ENCODE results near the gene TECR. TPM values are rescaled to one million over a fixed set of nuclear protein-coding genes. Genes with fewer than 3 reads are reported as not detected.

The TECR gene
- total RNA-seq, 1 donor from 2014 or later, result 83.0 TPM

- Histone ChIP-seq H3K36me3 (ENCODE audit: control insufficient read depth in 3 of 3, insufficient read depth in 3 of 3, low read length in 3 of 3) (no peaks in the 10 kb centered on the region), H3K27me3 (ENCODE audit: control insufficient read depth in 3 of 3, insufficient read depth in 3 of 3, low read length in 3 of 3) (no peaks in the 10 kb centered on the region), H3K4me3 (ENCODE audit: low read length in 3 of 3) (no peak overlapping the region), H3K9ac (ENCODE audit: low read depth in 1 of 3, low read length in 3 of 3) (no peak overlapping the region), H3K27ac (ENCODE audit: low read depth, low read length) (no peak overlapping the region), H3K9me3 (ENCODE audit: control insufficient read depth in 3 of 3, low read length in 3 of 3) (no peaks in the 10 kb centered on the region), H3K4me1 (ENCODE audit: control insufficient read depth in 3 of 3, insufficient read depth in 3 of 3, low read length in 3 of 3) (peaks cover 4 to 15% (median 9%) of the 10 kb centered on the region in 3 donors)
These were observed 21.5 kb upstream of the TECR start for GRCh38 chr19:14507704-14508542.

- H3K27ac ChIP-seq (ENCODE audit: low read depth, low read length), result peak overlapping the region; percentile 49
- H3K27me3 ChIP-seq (ENCODE audit: control insufficient read depth in 3 of 3, insufficient read depth in 3 of 3, low read length in 3 of 3), result no peaks in the 10 kb centered on the region
- no peaks in the 10 kb centered on the region for H3K9me3 ChIP-seq (ENCODE audit: control insufficient read depth in 3 of 3, low read length in 3 of 3)
- peaks cover 24 to 31% (median 28%) of the 10 kb centered on the region in 3 donors for H3K4me1 ChIP-seq (ENCODE audit: control insufficient read depth in 3 of 3, insufficient read depth in 3 of 3, low read length in 3 of 3)
- no peak overlapping the region for H3K9ac ChIP-seq (ENCODE audit: low read depth in 1 of 3, low read length in 3 of 3)
- H3K4me3 ChIP-seq (ENCODE audit: low read length in 3 of 3), result peak overlapping the region in 1 of 3 donors; percentile 26
- peaks cover 16 to 19% (median 18%) of the 10 kb centered on the region in 3 donors for H3K36me3 ChIP-seq (ENCODE audit: control insufficient read depth in 3 of 3, insufficient read depth in 3 of 3, low read length in 3 of 3)
These were observed 18.8 kb upstream of the TECR start for GRCh38 chr19:14510311-14511228.

- Histone ChIP-seq H3K27ac (ENCODE audit: low read depth, low read length) (peak overlapping the region; percentile 23), H3K4me1 (ENCODE audit: control insufficient read depth in 3 of 3, insufficient read depth in 3 of 3, low read length in 3 of 3) (peaks cover 31 to 37% (median 34%) of the 10 kb centered on the region in 3 donors), H3K9me3 (ENCODE audit: control insufficient read depth in 3 of 3, low read length in 3 of 3) (no peaks in the 10 kb centered on the region), H3K4me3 (ENCODE audit: low read length in 3 of 3) (no peak overlapping the region), H3K9ac (ENCODE audit: low read depth in 1 of 3, low read length in 3 of 3) (no peak overlapping the region), H3K36me3 (ENCODE audit: control insufficient read depth in 3 of 3, insufficient read depth in 3 of 3, low read length in 3 of 3) (peaks cover 22 to 25% (median 23%) of the 10 kb centered on the region in 3 donors), H3K27me3 (ENCODE audit: control insufficient read depth in 3 of 3, insufficient read depth in 3 of 3, low read length in 3 of 3) (no peaks in the 10 kb centered on the region)
These were observed 18.2 kb upstream of the TECR start for GRCh38 chr19:14511229-14511593.

GRCh38 chr19:14512406-14512961, 16.9 kb upstream of the TECR start:
- H3K4me3 ChIP-seq (ENCODE audit: low read length in 3 of 3), result no peak overlapping the region
- no peaks in the 10 kb centered on the region for H3K27me3 ChIP-seq (ENCODE audit: control insufficient read depth in 3 of 3, insufficient read depth in 3 of 3, low read length in 3 of 3)
- peaks cover 42 to 47% (median 44%) of the 10 kb centered on the region in 3 donors for H3K4me1 ChIP-seq (ENCODE audit: control insufficient read depth in 3 of 3, insufficient read depth in 3 of 3, low read length in 3 of 3)
- no peak overlapping the region for H3K27ac ChIP-seq (ENCODE audit: low read depth, low read length)
- no peaks in the 10 kb centered on the region for H3K9me3 ChIP-seq (ENCODE audit: control insufficient read depth in 3 of 3, low read length in 3 of 3)
- no peak overlapping the region for H3K9ac ChIP-seq (ENCODE audit: low read depth in 1 of 3, low read length in 3 of 3)
- peaks cover 25 to 31% (median 30%) of the 10 kb centered on the region in 3 donors for H3K36me3 ChIP-seq (ENCODE audit: control insufficient read depth in 3 of 3, insufficient read depth in 3 of 3, low read length in 3 of 3)

- H3K9ac ChIP-seq (ENCODE audit: low read depth in 1 of 3, low read length in 3 of 3), result peak overlapping the region in 2 of 3 donors; percentile 19 to 54
These were observed 15.1 kb upstream of the TECR start for GRCh38 chr19:14514215-14514863.

GRCh38 chr19:14515501-14516047, 13.8 kb upstream of the TECR start:
- peak overlapping the region; percentile 54 to 99 (median 80) for H3K9ac ChIP-seq (ENCODE audit: low read depth in 1 of 3, low read length in 3 of 3)
- H3K36me3 ChIP-seq (ENCODE audit: control insufficient read depth in 3 of 3, insufficient read depth in 3 of 3, low read length in 3 of 3), result peaks cover 25 to 31% (median 30%) of the 10 kb centered on the region in 3 donors
- H3K27me3 ChIP-seq (ENCODE audit: control insufficient read depth in 3 of 3, insufficient read depth in 3 of 3, low read length in 3 of 3), result no peaks in the 10 kb centered on the region
- peaks cover 40 to 52% (median 50%) of the 10 kb centered on the region in 3 donors for H3K4me1 ChIP-seq (ENCODE audit: control insufficient read depth in 3 of 3, insufficient read depth in 3 of 3, low read length in 3 of 3)
- H3K4me3 ChIP-seq (ENCODE audit: low read length in 3 of 3), result peak overlapping the region; percentile 79 to 96 (median 95)
- H3K27ac ChIP-seq (ENCODE audit: low read depth, low read length), result no peak overlapping the region
- no peaks in the 10 kb centered on the region for H3K9me3 ChIP-seq (ENCODE audit: control insufficient read depth in 3 of 3, low read length in 3 of 3)

More at GRCh38 chr19:14514215-14514863, 15.1 kb upstream of the TECR start:
- H3K9me3 ChIP-seq (ENCODE audit: control insufficient read depth in 3 of 3, low read length in 3 of 3), result no peaks in the 10 kb centered on the region
- H3K36me3 ChIP-seq (ENCODE audit: control insufficient read depth in 3 of 3, insufficient read depth in 3 of 3, low read length in 3 of 3), result peaks cover 25 to 31% (median 30%) of the 10 kb centered on the region in 3 donors
- H3K27ac ChIP-seq (ENCODE audit: low read depth, low read length), result peak overlapping the region; percentile 4
- H3K4me1 ChIP-seq (ENCODE audit: control insufficient read depth in 3 of 3, insufficient read depth in 3 of 3, low read length in 3 of 3), result peaks cover 43 to 48% (median 46%) of the 10 kb centered on the region in 3 donors
- H3K4me3 ChIP-seq (ENCODE audit: low read length in 3 of 3), result no peak overlapping the region
- no peaks in the 10 kb centered on the region for H3K27me3 ChIP-seq (ENCODE audit: control insufficient read depth in 3 of 3, insufficient read depth in 3 of 3, low read length in 3 of 3)

GRCh38 chr19:14516048-14516534, 13.3 kb upstream of the TECR start:
- peaks cover 40 to 52% (median 50%) of the 10 kb centered on the region in 3 donors for H3K4me1 ChIP-seq (ENCODE audit: control insufficient read depth in 3 of 3, insufficient read depth in 3 of 3, low read length in 3 of 3)
- H3K4me3 ChIP-seq (ENCODE audit: low read length in 3 of 3), result peak overlapping the region; percentile 79 to 96 (median 95)
- H3K27ac ChIP-seq (ENCODE audit: low read depth, low read length), result no peak overlapping the region
- H3K27me3 ChIP-seq (ENCODE audit: control insufficient read depth in 3 of 3, insufficient read depth in 3 of 3, low read length in 3 of 3), result no peaks in the 10 kb centered on the region
- peak overlapping the region; percentile 54 to 99 (median 80) for H3K9ac ChIP-seq (ENCODE audit: low read depth in 1 of 3, low read length in 3 of 3)
- H3K36me3 ChIP-seq (ENCODE audit: control insufficient read depth in 3 of 3, insufficient read depth in 3 of 3, low read length in 3 of 3), result peaks cover 25 to 31% (median 30%) of the 10 kb centered on the region in 3 donors
- no peaks in the 10 kb centered on the region for H3K9me3 ChIP-seq (ENCODE audit: control insufficient read depth in 3 of 3, low read length in 3 of 3)

- Histone ChIP-seq H3K9me3 (ENCODE audit: control insufficient read depth in 3 of 3, low read length in 3 of 3) (no peaks in the 10 kb centered on the region), H3K27ac (ENCODE audit: low read depth, low read length) (peak overlapping the region; percentile 99), H3K36me3 (ENCODE audit: control insufficient read depth in 3 of 3, insufficient read depth in 3 of 3, low read length in 3 of 3) (peaks cover 25 to 31% (median 31%) of the 10 kb centered on the region in 3 donors), H3K27me3 (ENCODE audit: control insufficient read depth in 3 of 3, insufficient read depth in 3 of 3, low read length in 3 of 3) (no peaks in the 10 kb centered on the region), H3K4me1 (ENCODE audit: control insufficient read depth in 3 of 3, insufficient read depth in 3 of 3, low read length in 3 of 3) (peaks cover 40 to 52% (median 50%) of the 10 kb centered on the region in 3 donors), H3K9ac (ENCODE audit: low read depth in 1 of 3, low read length in 3 of 3) (peak overlapping the region; percentile 80 to 100 (median 99)), H3K4me3 (ENCODE audit: low read length in 3 of 3) (peak overlapping the region; percentile 79 to 96 (median 95))
These were observed 12.5 kb upstream of the TECR start for GRCh38 chr19:14516746-14517438.

All from skeletal muscle tissue (tissue), 4 donors.